ENCODE measurements around the gene PNMA3. TPM values are rescaled to one million over a fixed set of nuclear protein-coding genes. Genes with fewer than 3 reads are reported as not detected.
"Not testable (repeated sequence)": the region's sequence is repeated elsewhere in the genome, so short reads cannot be mapped to it uniquely, and the experiment has no call there.

Gene PNMA3
- total RNA-seq, 1 experiment from 2014 or later: not detected

DNA sequence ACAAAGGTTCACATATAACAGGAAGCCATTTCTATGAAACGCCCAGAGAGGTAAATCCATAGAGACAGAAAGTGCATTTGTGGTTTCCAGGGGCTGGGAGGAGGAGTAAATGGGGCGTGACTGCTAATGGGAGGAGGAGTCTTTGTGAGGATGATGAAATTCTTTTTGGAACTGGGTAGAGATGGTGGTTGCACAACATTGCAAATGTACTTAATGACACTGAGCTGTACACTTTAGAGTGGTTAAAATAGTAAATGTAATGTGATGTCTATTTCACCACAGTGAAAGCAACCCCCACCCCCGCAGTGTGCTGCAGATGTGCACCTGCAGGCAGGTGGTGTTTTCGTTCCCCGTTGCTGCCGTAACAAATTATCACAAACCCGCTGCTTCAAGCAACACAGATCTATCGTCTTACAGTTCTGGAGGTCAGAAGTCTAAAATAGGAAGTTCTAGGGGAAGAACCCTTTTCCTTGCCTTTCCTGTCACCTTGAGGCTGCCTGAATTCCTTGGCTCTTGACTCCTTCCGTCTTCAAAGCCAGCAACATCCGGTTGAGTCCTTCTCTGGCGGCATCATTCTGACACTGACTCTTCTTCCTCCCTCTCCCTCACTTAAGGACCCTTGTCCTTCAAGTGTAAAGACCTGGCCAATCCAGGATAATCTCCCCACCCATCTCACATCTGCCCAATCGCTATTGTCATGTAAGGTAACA lies 50.0 kb downstream of the PNMA3 start:
- H3K36me3 ChIP-seq; H3K4me1 ChIP-seq; H3K27ac ChIP-seq; H3K9me3 ChIP-seq (replicated peaks); H3K27me3 ChIP-seq; DNase-seq; H3K4me3 ChIP-seq: not testable (repeated sequence)

Other genes with a start within 250 kb of the PNMA3 start
- 26.5 and 29.4 TPM in 2 replicates for gene CETN2, start 225.7 kb upstream of the PNMA3 start, total RNA-seq (2014; rRNA removed; shearing (Covaris generic))
- gene NSDHL, start 225.4 kb upstream of the PNMA3 start, total RNA-seq (2014; rRNA removed; shearing (Covaris generic)): 24.7 and 25.2 TPM in 2 replicates
- 0.26 and 0.28 TPM in 2 replicates for gene ZNF185, start 158.4 kb upstream of the PNMA3 start, total RNA-seq (2014; rRNA removed; shearing (Covaris generic))
- gene PNMA5, start 62.4 kb upstream of the PNMA3 start, total RNA-seq (2014; rRNA removed; shearing (Covaris generic)): not detected in 2 replicates
- not detected in 2 replicates for gene PNMA6A, start 16.0 kb downstream of the PNMA3 start, total RNA-seq (2014; rRNA removed; shearing (Covaris generic))
- gene MAGEA1, start 122.8 kb downstream of the PNMA3 start, total RNA-seq (2014; rRNA removed; shearing (Covaris generic)): not detected in 2 replicates